ENCODE measurements around the gene NOX5.

NOX5 gene

GRCh38 chr15:68984586-68984985 is 29.9 kb upstream of the NOX5 start:
- no peak for DNase-seq (ENCODE audit: low spot score)
- TF ChIP-seq CTCF (IDR thresholded peaks at IDR 0.05; ENCODE audit: borderline replicate concordance, control extremely low read depth, extremely low read depth, insufficient read depth, missing control alignments): no peak
- in situ Hi-C loops (cut with MboI; ENCODE audit: low sequenced_read_pairs, unreplicated experiment): no loop called here

- no peak for TF ChIP-seq CTCF (IDR thresholded peaks at IDR 0.05; ENCODE audit: borderline replicate concordance, control extremely low read depth, extremely low read depth, insufficient read depth, missing control alignments)
- in situ Hi-C loops (cut with MboI; ENCODE audit: low sequenced_read_pairs, unreplicated experiment): no loop called here
- DNase-seq (ENCODE audit: low spot score): no peak
Observed at GRCh38 chr15:68985361-68985891, 29.1 kb upstream of the NOX5 start.

GRCh38 chr15:68986322-68986721 is 28.2 kb upstream of the NOX5 start:
- in situ Hi-C loops (cut with MboI; ENCODE audit: low sequenced_read_pairs, unreplicated experiment): no loop called here
- no peak for DNase-seq (ENCODE audit: low spot score)
- TF ChIP-seq CTCF (IDR thresholded peaks at IDR 0.05; ENCODE audit: borderline replicate concordance, control extremely low read depth, extremely low read depth, insufficient read depth, missing control alignments): no peak

- DNase-seq (ENCODE audit: low spot score): no peak
- in situ Hi-C loops (cut with MboI; ENCODE audit: low sequenced_read_pairs, unreplicated experiment): no loop called here
- TF ChIP-seq CTCF (IDR thresholded peaks at IDR 0.05; ENCODE audit: borderline replicate concordance, control extremely low read depth, extremely low read depth, insufficient read depth, missing control alignments): no peak
Observed at GRCh38 chr15:68987120-68987519, 27.4 kb upstream of the NOX5 start.

- DNase-seq (ENCODE audit: low spot score): no peak
- in situ Hi-C loops (cut with MboI; ENCODE audit: low sequenced_read_pairs, unreplicated experiment): no loop called here
- TF ChIP-seq CTCF (IDR thresholded peaks at IDR 0.05; ENCODE audit: borderline replicate concordance, control extremely low read depth, extremely low read depth, insufficient read depth, missing control alignments): no peak
Observed at GRCh38 chr15:68987676-68988075, 26.8 kb upstream of the NOX5 start.

GRCh38 chr15:68989541-68990230 is 24.8 kb upstream of the NOX5 start:
- in situ Hi-C loops (cut with MboI; ENCODE audit: low sequenced_read_pairs, unreplicated experiment): no loop called here

More at GRCh38 chr15:68989541-68990230, 24.8 kb upstream of the NOX5 start:
- TF ChIP-seq CTCF (IDR thresholded peaks at IDR 0.05; ENCODE audit: borderline replicate concordance, control extremely low read depth, extremely low read depth, insufficient read depth, missing control alignments): no peak
- DNase-seq (ENCODE audit: low spot score): no peak

Measured in GM13976 (cell line).